Parathyroid adenoma (tissue), 2 donors: ENCODE data around the gene OSCP1.

Source experiments
- H2AFZ ChIP-seq: fragments of 300-600 bp; sonication (generic); one replicate; pipeline ENCODE4 v1.7.0; 2017; ENCODE audit warnings: antibody characterized with exemption, mild to moderate bottlenecking
- H3K27ac ChIP-seq: fragments of 300-600 bp; sonication (generic); one replicate; pipeline ENCODE4 v1.7.0; 2017
- H3K27me3 ChIP-seq: fragments of 300-600 bp; sonication (generic); one replicate; pipeline ENCODE4 v1.7.0; 2017; ENCODE audit warnings: low read length; ENCODE audit not compliant: control insufficient read depth, insufficient read depth
- H3K36me3 ChIP-seq: fragments of 300-600 bp; sonication (generic); one replicate; pipeline ENCODE4 v1.7.0; 2017; ENCODE audit warnings: low read length; ENCODE audit not compliant: control insufficient read depth, insufficient read depth
- H3K4me1 ChIP-seq: fragments of 300-600 bp; sonication (generic); one replicate; pipeline ENCODE4 v1.7.0; 2017; ENCODE audit warnings: control low read depth
- H3K4me2 ChIP-seq: fragments of 300-600 bp; sonication (generic); one replicate; pipeline ENCODE4 v1.7.0; 2017; ENCODE audit warnings: low read length
- H3K4me3 ChIP-seq: fragments of 300-600 bp; sonication (generic); one replicate; pipeline ENCODE4 v1.7.0; 2017; ENCODE audit warnings: low read depth, low read length
- H3K79me2 ChIP-seq: fragments of 300-600 bp; sonication (generic); one replicate; pipeline ENCODE4 v1.7.0; 2017; ENCODE audit warnings: control low read depth
- H3K9ac ChIP-seq: fragments of 300-600 bp; sonication (generic); one replicate; pipeline ENCODE4 v1.7.0; 2017; ENCODE audit warnings: mild to moderate bottlenecking
- H3K9me3 ChIP-seq: fragments of 300-600 bp; sonication (generic); one replicate; pipeline ENCODE4 v1.7.0; 2017; ENCODE audit warnings: low read length; ENCODE audit not compliant: control insufficient read depth
- CTCF ChIP-seq: fragments of 300-600 bp; sonication (generic); IDR thresholded peaks from one replicate; pipeline ENCODE4 v1.7.0; 2017; ENCODE audit warnings: antibody characterized with exemption, mild to moderate bottlenecking
- donor health status: primary hyperparathyroidism.

The OSCP1 gene

GRCh38 chr1:36469163-36469562 is 18.9 kb upstream of the OSCP1 start:
- H3K27ac ChIP-seq, result no peak overlapping the region
- no peak for TF ChIP-seq CTCF

GRCh38 chr1:36467700-36468455 is 17.6 kb upstream of the OSCP1 start:
- Histone ChIP-seq H3K9ac (no peak overlapping the region), H3K4me3 (no peak overlapping the region), H3K9me3 (no peaks in the 10 kb centered on the region), H3K4me1 (no peaks in the 10 kb centered on the region), H3K27ac (no peak overlapping the region), H3K79me2 (no peaks in the 10 kb centered on the region), H3K27me3 (no peaks in the 10 kb centered on the region), H3K36me3 (no peaks in the 10 kb centered on the region), H3K4me2 (no peak overlapping the region), H2AFZ (no peak overlapping the region)
- TF ChIP-seq CTCF, result no peak

More at GRCh38 chr1:36469163-36469562, 18.9 kb upstream of the OSCP1 start:
- Histone ChIP-seq H3K27me3 (no peaks in the 10 kb centered on the region), H3K9me3 (no peaks in the 10 kb centered on the region), H3K4me3 (no peak overlapping the region), H3K4me2 (no peak overlapping the region), H3K36me3 (no peaks in the 10 kb centered on the region), H2AFZ (no peak overlapping the region), H3K9ac (no peak overlapping the region), H3K4me1 (no peaks in the 10 kb centered on the region), H3K79me2 (no peaks in the 10 kb centered on the region)

- Histone ChIP-seq H3K36me3 (no peaks in the 10 kb centered on the region), H3K27me3 (no peaks in the 10 kb centered on the region), H2AFZ (no peak overlapping the region), H3K79me2 (no peaks in the 10 kb centered on the region), H3K9me3 (no peaks in the 10 kb centered on the region), H3K9ac (no peak overlapping the region), H3K4me3 (no peak overlapping the region), H3K4me2 (no peak overlapping the region), H3K4me1 (no peaks in the 10 kb centered on the region), H3K27ac (no peak overlapping the region)
- TF ChIP-seq CTCF, result no peak
Measured at GRCh38 chr1:36467027-36467410, 16.8 kb upstream of the OSCP1 start.

- Histone ChIP-seq H3K27me3 (no peaks in the 10 kb centered on the region), H3K27ac (no peak overlapping the region)
- TF ChIP-seq CTCF, result no peak
Measured at GRCh38 chr1:36466370-36467026, 16.2 kb upstream of the OSCP1 start.

More at GRCh38 chr1:36466370-36467026, 16.2 kb upstream of the OSCP1 start:
- Histone ChIP-seq H3K4me1 (no peaks in the 10 kb centered on the region), H3K36me3 (no peaks in the 10 kb centered on the region), H3K4me2 (no peak overlapping the region), H3K79me2 (no peaks in the 10 kb centered on the region), H3K4me3 (no peak overlapping the region), H2AFZ (no peak overlapping the region), H3K9ac (no peak overlapping the region), H3K9me3 (no peaks in the 10 kb centered on the region)
